ENCODE results near the gene RPS27L. TPM values are rescaled to one million over a fixed set of nuclear protein-coding genes. Genes with fewer than 3 reads are reported as not detected.

RPS27L gene
- total and polyA plus RNA-seq, 9 of the 15 experiments (the other 6 are each of a cell fraction or from before 2014, with no cell fraction given) = 72.2 to 382 (median 116) TPM

- TF ChIP-seq KAT7 (CRISPR knock-in tag; IDR thresholded peaks at IDR 0.05; ENCODE audit: borderline replicate concordance) = no peak
- 0 out of 2 replicates have a peak, but pooled peaks have one; percentile 19 for TF ChIP-seq MXI1 (IDR thresholded peaks at IDR 0.05; ENCODE audit: low read depth, low read length)
- no peak for TF ChIP-seq HDAC8 (tag; IDR thresholded peaks at IDR 0.05)
- peak; percentile 62 for TF ChIP-seq JUND (IDR thresholded peaks at IDR 0.05; ENCODE audit: borderline replicate concordance, low read depth, low read length)
- TF ChIP-seq JUND (tag; IDR thresholded peaks at IDR 0.05; ENCODE audit: borderline replicate concordance, low read depth, low read length) = peak; percentile 51; the same call in 2 of the 3 replicates
- no peak for TF ChIP-seq ZNF551 (CRISPR knock-in tag; IDR thresholded peaks at IDR 0.05)
- TF ChIP-seq SMAD4 (CRISPR knock-in tag; conservative IDR thresholded peaks at IDR 0.05) = peak; percentile 84
- peak; percentile 92 to 95 for TF ChIP-seq KDM1A (IDR thresholded peaks at IDR 0.05)
- TF ChIP-seq RFX5 (IDR thresholded peaks at IDR 0.05; ENCODE audit: low read depth, low read length) = 0 out of 2 replicates have a peak, but pooled peaks have one; percentile 51
- TF ChIP-seq CCNT2 (IDR thresholded peaks at IDR 0.05; ENCODE audit: borderline replicate concordance, extremely low read depth, insufficient read length, low read depth, low read length) = peak; percentile 72
- peak in 1 of 2 experiments; percentile 54; a peak in 1 of 3 replicates for TF ChIP-seq CBX3 (IDR thresholded peaks at IDR 0.05; ENCODE audit: borderline replicate concordance in 1 of 2, low read length in 2 of 2)
- no peak for TF ChIP-seq RERE (CRISPR knock-in tag; IDR thresholded peaks at IDR 0.05; ENCODE audit: borderline replicate concordance)
- peak; percentile 86 for TF ChIP-seq MTA2 (IDR thresholded peaks at IDR 0.05; ENCODE audit: low read depth)
- no peak for TF ChIP-seq MBD1 (CRISPR knock-in tag; IDR thresholded peaks at IDR 0.05)
- no peak for TF ChIP-seq ZNF436 (CRISPR knock-in tag; IDR thresholded peaks at IDR 0.05)
- no peak for TF ChIP-seq ZSCAN32 (CRISPR knock-in tag; IDR thresholded peaks at IDR 0.05)
- TF ChIP-seq RUNX1 (IDR thresholded peaks at IDR 0.05; ENCODE audit: low read depth) = no peak
- no peak for TF ChIP-seq GATAD2A (IDR thresholded peaks at IDR 0.05)
- TF ChIP-seq TAL1 (IDR thresholded peaks at IDR 0.05) = peak; percentile 95
- no peak for TF ChIP-seq MAFF (IDR thresholded peaks at IDR 0.05; ENCODE audit: low read length)
- TF ChIP-seq TRIM24 (IDR thresholded peaks at IDR 0.05) = peak; percentile 93 to 94
- no peak for TF ChIP-seq ZNF512 (tag; IDR thresholded peaks at IDR 0.05)
- TF ChIP-seq DPF2 (IDR thresholded peaks at IDR 0.05) = peak; percentile 86
These were observed 47.4 kb downstream of the RPS27L start (continued) for GRCh38 chr15:63109920-63110319.

Data from K562 (cell line).